GM21360 (cell line): ENCODE data around the gene HTRA3.

Source experiments
- ATAC-seq: cut with Tn5 transposase; IDR thresholded peaks from one replicate; pipeline ENCODE4 v1.9.1; 2021; ENCODE audit warnings: mild to moderate bottlenecking, moderate library complexity; ENCODE audit not compliant: unreplicated experiment

Gene HTRA3

DNA sequence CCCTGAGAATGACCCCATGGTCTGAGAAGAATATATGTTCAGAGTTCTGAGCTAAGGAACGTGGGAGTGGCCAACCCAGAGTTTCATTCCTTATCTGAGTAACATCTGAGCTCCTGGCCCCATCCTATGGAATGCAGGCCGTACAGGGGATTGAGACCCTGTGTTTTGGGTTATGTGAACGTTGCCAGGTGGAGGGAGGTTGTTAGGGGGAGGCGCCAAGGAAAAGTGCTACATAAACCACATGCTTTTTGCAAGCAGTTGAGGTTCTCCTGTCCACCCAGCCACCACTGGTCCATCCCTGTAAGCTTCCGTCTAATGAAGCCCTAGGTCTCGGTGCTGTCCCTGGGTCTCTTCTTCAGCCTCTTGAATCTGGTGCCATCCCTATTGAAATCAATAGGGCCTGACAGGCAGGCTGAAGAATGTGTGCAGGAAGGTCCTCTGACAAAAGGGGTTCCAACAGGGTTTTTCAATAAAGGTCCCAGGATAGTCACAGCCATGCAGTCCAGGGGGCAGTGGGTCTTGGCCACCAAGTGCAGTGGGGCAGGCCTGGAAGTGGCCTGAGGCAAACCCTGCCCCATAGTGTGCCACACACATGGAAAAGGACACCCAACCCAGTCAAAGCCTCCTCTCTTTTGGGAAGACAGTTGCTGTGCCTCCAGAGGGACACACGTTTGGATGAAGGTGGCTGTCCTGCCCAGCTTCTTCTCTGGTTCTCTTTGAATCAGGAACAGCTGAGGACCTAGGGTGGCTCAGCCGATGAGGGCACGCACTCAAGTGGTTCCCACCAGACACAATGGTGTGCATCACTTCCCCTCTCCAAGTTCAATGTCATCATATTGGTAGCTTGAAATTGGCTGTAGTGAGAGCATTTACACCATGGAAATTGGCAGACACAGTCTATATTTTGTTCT, 53.5 kb downstream of the HTRA3 start:
- ATAC-seq = no peak

DNA sequence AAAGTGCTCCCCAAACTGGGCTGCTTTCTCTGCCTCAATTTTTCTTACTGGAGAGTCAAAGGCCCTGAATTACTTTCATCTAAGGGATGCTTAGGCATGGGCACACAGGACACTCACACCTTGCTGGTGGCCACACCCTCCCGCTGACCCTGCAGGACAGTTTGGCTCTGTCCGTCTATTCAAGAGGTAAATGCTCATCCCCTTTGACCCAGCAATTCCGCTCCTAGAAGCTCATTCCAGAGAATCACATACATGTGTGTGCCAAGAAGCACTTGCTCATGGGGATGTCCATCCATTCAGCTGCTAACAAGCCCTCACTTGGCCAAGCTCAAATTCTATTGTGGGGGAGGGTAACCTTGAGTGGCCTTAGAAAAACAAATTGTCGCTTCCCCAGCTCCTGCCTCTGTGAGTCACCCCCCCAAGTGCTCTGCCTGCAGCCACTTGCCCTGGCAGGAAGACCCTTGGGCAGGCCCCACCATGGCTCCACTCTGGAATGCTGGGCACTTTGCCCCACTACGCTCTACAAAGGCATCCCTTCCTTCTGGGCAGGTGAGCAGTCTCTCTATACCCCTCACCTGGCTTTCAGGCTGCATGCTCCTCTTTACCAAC, 54.5 kb downstream of the HTRA3 start:
- ATAC-seq = no peak

- no peak for ATAC-seq
Observed at GRCh38 chr4:8324640-8325239, 55.2 kb downstream of the HTRA3 start.

DNA sequence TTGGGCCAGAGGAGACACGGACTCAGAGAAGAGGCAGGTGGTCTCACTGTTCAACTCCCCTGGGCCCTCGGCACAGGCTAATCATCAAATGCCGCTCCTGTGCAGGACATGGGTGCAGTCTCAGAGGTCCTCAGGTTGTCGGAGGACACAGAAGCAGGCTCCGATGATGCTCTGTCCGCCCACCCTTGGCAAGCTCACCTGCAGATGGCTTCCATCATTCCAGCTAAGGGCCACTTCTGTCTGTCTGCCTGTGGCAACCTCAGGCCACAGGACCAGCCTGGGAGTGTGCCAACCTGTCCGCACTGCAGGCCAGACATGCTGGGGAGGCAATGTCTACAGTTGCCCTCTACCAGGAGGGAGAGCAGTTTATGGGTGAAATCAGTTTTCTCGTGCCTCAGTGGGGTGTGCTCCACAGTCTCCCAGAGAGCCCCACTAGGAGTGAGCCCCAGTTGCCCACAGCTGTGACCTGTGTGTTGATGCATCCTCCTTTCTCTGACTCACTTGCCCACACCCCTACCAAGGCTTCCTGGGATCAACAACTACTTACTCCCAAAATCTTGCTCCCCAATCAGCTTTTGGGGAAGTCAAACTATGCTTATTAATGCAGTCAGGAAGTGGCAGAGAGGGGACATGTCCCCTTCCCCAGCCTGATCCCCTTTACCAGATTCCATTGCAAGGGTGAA, 55.9 kb downstream of the HTRA3 start:
- ATAC-seq = no peak

GRCh38 chr4:8326206-8326605, 56.7 kb downstream of the HTRA3 start:
- ATAC-seq = no peak

GRCh38 chr4:8328456-8328855, 58.9 kb downstream of the HTRA3 start:
- ATAC-seq = no peak

GRCh38 chr4:8328866-8329559, 59.5 kb downstream of the HTRA3 start:
- no peak for ATAC-seq

- ATAC-seq = no peak
Observed at GRCh38 chr4:8329560-8329858, 60.0 kb downstream of the HTRA3 start.

DNA sequence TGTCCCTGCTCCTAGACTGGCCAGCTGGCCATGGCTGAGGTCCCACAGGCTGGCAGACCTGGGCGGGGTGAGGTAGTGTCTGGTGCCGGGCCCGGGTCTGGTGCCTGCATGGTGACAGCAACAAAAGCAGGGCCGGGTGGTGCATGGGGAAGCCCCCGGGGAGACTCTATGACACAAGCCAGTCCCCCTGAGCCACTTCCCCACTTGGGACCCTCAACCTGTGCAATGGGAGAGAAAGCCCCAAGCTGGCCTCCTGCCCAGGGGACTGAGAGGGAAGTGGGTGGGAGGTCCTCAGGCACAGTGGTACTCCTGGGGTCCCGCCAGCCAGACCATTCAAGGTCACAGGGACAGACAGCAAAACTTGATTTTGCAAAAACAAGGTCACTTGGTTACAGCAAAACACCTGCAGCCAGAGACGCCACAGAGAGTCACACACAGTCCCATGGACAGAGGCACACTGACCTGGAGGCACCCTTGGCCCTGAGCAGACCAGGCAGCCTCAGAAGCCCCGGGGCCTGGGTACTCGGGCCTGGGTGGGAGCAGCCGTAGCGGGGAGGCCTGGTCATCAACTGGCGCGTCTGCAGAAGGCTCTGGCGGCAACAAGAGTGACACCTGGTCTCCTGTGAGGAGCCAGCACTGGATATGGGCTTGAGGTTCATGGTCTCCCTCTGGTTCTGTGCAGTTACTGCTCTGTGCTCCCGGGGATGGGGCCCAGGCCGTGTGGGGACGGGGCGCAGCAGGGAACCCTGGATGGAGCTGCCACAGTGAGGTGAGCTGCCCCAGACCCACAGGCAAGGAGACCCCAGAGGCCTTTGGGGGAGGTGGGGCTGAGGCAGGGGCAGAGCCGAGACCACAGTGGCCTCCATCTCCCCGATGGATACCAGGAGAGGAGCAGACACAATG, 60.6 kb downstream of the HTRA3 start:
- ATAC-seq = no peak

DNA sequence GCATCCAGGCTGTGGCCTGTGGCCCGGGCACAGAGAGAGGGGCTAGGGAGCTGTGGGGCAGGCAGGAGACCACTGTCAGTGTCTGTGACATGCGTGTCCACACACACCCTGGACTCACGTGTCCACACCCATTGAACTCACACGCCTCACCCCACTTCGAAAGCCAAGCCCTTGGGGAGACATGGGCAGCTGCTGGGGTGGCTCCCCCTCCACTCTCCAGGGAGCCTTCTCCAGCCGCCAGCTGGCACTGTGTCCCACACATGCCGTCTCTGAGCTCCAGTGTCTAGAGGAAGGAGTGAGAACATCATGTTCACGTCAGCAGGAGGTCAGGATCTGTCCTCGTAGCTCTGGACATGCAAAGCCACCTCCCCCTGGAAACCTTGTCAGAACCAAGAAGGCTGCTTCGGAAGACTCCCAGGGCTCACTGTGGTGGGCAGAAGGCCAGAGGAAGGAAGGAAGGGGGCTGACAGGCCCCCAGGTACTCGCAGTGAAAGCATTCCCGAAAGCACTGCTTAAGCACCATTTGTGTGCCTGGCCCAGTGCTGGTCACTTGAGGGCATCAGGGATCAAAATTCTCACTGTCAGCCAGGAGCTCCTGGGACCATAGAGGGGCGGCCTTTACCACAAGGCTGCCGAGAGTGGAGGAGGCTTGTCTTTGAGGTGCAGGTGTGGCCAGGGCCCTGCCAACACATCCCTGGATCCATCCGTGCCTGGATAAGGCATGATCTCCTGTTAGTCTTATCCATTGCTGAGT, 61.4 kb downstream of the HTRA3 start:
- no peak for ATAC-seq

GRCh38 chr4:8331575-8331955, 62.0 kb downstream of the HTRA3 start:
- no peak for ATAC-seq

- no peak for ATAC-seq
Observed at GRCh38 chr4:8332038-8332857, 62.7 kb downstream of the HTRA3 start.

DNA sequence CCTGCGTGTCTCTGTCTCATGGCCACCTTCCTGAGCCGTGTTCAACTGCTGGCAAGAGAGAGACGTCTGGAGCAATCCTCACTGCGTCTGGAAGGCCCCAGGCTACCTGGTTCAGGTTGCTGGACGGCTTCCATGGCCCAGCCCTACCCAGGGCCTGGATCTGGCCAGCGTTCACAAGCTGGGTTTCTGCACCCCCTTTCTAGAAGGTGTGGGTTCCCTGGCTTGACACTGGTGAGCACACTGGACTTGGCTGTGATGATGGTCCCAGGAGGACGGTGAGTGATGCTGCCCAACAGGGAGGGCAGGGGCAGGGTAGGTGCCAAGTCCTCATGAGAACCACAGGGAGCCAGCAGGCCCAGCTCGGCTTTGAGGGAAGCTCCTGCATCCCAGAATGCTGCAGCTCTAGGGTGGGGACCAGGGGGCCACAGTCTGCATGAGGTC, 63.4 kb downstream of the HTRA3 start:
- no peak for ATAC-seq

- ATAC-seq = no peak
Observed at GRCh38 chr4:8333726-8334460, 64.3 kb downstream of the HTRA3 start.

- no peak for ATAC-seq
Observed at GRCh38 chr4:8334786-8335460, 65.4 kb downstream of the HTRA3 start.

- no peak for ATAC-seq
Observed at GRCh38 chr4:8335848-8336247, 66.3 kb downstream of the HTRA3 start.

DNA sequence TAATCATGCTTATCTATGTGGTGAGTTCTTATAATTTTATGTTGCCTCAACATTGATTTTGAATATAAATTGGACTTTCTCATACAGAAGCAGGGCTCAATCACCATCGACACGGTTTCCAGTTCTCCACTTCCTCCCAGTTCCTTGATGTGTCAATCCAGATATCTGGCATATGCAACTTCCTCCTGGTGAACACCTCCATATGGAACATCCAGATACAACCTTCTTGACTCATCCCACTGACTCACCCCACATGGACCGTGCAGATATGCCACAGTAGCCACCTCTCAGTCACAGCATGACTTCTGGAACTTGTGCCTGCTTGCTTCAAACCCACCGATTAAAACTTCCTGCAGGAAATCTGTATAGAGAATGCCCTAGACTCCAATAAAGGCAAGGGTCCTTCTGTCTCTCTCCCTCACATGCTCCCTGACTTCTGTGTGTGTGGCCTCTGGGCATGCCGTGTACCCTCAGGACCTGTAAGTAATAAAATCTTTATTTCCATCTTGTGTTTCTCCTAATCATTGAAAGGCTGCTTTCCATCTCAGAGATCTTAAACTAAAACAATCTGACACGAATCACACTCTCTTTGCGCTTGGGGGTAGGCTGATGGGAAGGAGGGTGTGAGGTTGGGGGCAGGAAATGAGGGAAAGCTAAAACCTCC, 67.0 kb downstream of the HTRA3 start:
- ATAC-seq = no peak
